T-cell (primary cell): Measurements from ENCODE around the gene UGT1A5. TPM values are rescaled to one million over a fixed set of nuclear protein-coding genes. Genes with fewer than 3 reads are reported as not detected.

Experiments
- ATAC-seq, 4 experiments: fragments of 200-7000 bp in 3 of 4; fragments of 150-1000 bp in 1 of 4; cut with Tn5 transposase; replicated peaks in 1 of 4; 1 replicate in 3 of 4; 2 replicates in 1 of 4; pipeline ENCODE4 v1.10.0; 2021; ENCODE audit warnings: moderate library complexity in 3 of 4, mild to moderate bottlenecking in 2 of 4, moderate number of reproducible peaks in 1 of 4
- CTCF ChIA-PET, 2 donors: fragments of 300-600 bp; sonication (Branson Sonifier 250); formaldehyde crosslinking; loops; one replicate each; lab custom pipeline; 2022; ENCODE audit warnings: antibody characterized with exemption in 2 of 2; lab: Charles Lee
- POLR2A ChIA-PET, 2 donors: fragments of 300-600 bp; sonication (Branson Sonifier 250); formaldehyde crosslinking; loops; one replicate each; lab custom pipeline; 2022; ENCODE audit warnings: antibody characterized with exemption in 2 of 2; lab: Charles Lee
- DNase-seq, 35 experiments: peaks; one replicate each; pipeline versions ENCODE4 v3.0.0 to v3.0.0-alpha.2; 2013 to 2023
- H3K27ac ChIP-seq: one replicate; pipeline ENCODE4 v1.5.1; 2013; ENCODE audit warnings: low read length
- H3K27me3 ChIP-seq, 2 experiments: replicated peaks in 1 of 2; 1 replicate in 1 of 2; 2 replicates in 1 of 2; pipeline versions ENCODE4 v1.6.1 to v1.7.0; 2013; ENCODE audit warnings: low read length in 1 of 2, mixed read lengths in 1 of 2; ENCODE audit not compliant: control insufficient read depth in 2 of 2, insufficient read depth in 2 of 2; ENCODE audit errors: extremely low read depth in 1 of 2
- H3K36me3 ChIP-seq, 2 donors: 1 replicate in 1 of 2; 2 replicates in 1 of 2; pipeline versions ENCODE4 v1.6.1 to v1.7.0; 2013; ENCODE audit warnings: low read length in 1 of 2; ENCODE audit not compliant: control insufficient read depth in 2 of 2, insufficient read depth in 1 of 2; ENCODE audit errors: extremely low read depth in 1 of 2
- H3K4me1 ChIP-seq, 2 experiments: 1 replicate in 1 of 2; 2 replicates in 1 of 2; pipeline versions ENCODE4 v1.6.1 to v1.7.0; 2013; ENCODE audit warnings: low read length in 2 of 2, mixed read lengths in 1 of 2; ENCODE audit not compliant: insufficient read depth in 2 of 2, control insufficient read depth in 1 of 2; ENCODE audit errors: extremely low read depth in 1 of 2
- H3K4me3 ChIP-seq, 2 donors: 1 replicate in 1 of 2; 2 replicates in 1 of 2; pipeline versions ENCODE4 v1.5.1 to v1.7.0; 2013; ENCODE audit warnings: mild to moderate bottlenecking in 2 of 2, low read length in 1 of 2, moderate library complexity in 1 of 2; ENCODE audit not compliant: control insufficient read depth in 1 of 2; ENCODE audit errors: extremely low read depth in 1 of 2
- H3K9me3 ChIP-seq: 2 replicates; pipeline ENCODE4 v1.7.0; 2013
- H3K27ac Mint-ChIP-seq, 2 donors: one replicate each; pipeline ENCODE4 v1.8.0; 2020 to 2021; ENCODE audit warnings: mild to moderate bottlenecking in 2 of 2, mixed read lengths in 2 of 2
- H3K27me3 Mint-ChIP-seq, 2 donors: one replicate each; pipeline ENCODE4 v1.8.0; 2021 to 2022; ENCODE audit warnings: mixed read lengths in 2 of 2
- H3K36me3 Mint-ChIP-seq: one replicate; pipeline ENCODE4 v1.8.0; 2021; ENCODE audit warnings: mixed read lengths
- H3K4me1 Mint-ChIP-seq, 3 donors: one replicate each; pipeline ENCODE4 v1.8.0; 2020 to 2022; ENCODE audit warnings: mixed read lengths in 3 of 3, mild to moderate bottlenecking in 1 of 3
- H3K4me3 Mint-ChIP-seq, 3 donors: one replicate each; pipeline ENCODE4 v1.8.0; 2020 to 2022; ENCODE audit warnings: mild to moderate bottlenecking in 3 of 3, mixed read lengths in 3 of 3, moderate library complexity in 3 of 3
- H3K9me3 Mint-ChIP-seq, 3 donors: one replicate each; pipeline ENCODE4 v1.8.0; 2020 to 2022; ENCODE audit warnings: mixed read lengths in 3 of 3
- WGBS: methylation state at CpG from one replicate; pipeline ENCODE4 v1.1.5; 2013; ENCODE audit warnings: missing lambda C conversion rate; ENCODE audit not compliant: insufficient coverage; 5-methylcytosine and 5-hydroxymethylcytosine counted together
- total RNA-seq, 35 experiments: library from RNA in 6 of 35; stranded (reverse) in 6 of 35; fragments of 120-200 nt in 1 of 35; gene quantifications; one replicate each; pipeline versions ENCODE4 v1.2.1 to v1.2.4 and lab custom pipeline; 2013 to 2026

Gene UGT1A5
- total RNA-seq, 5 donors from 2014 or later (not counting 1 experiment from before 2014, with no cell fraction given), result not detected

- Mint-ChIP-seq H3K27ac (no peak overlapping the region), H3K9me3 (no peaks in the 10 kb centered on the region)
- WGBS, result no CpG with 5 or more reads among the region's 1 CpG
These were observed 28.1 kb upstream of the UGT1A5 start for GRCh38 chr2:233684640-233685039.

GRCh38 chr2:233686928-233687327 is 25.8 kb upstream of the UGT1A5 start:
- H3K27ac Mint-ChIP-seq, result no peak overlapping the region
- ATAC-seq (no peak), DNase-seq (no peak)
- H3K4me3 ChIP-seq, result no peak overlapping the region
- no CpG with 5 or more reads among the region's 5 CpGs for WGBS
- H3K36me3 ChIP-seq, result no peaks in the 10 kb centered on the region
- POLR2A ChIA-PET, result no interaction called here
- H3K4me1 Mint-ChIP-seq, result no peaks in the 10 kb centered on the region
- H3K27me3 ChIP-seq, result peaks cover 0 to 5% of the 10 kb centered on the region in 2 experiments
- H3K9me3 ChIP-seq, result no peaks in the 10 kb centered on the region
- H3K27ac ChIP-seq, result no peak overlapping the region
- H3K9me3 Mint-ChIP-seq, result no peaks in the 10 kb centered on the region
- H3K4me1 ChIP-seq, result no peaks in the 10 kb centered on the region
- no peaks in the 10 kb centered on the region for H3K36me3 Mint-ChIP-seq
- CTCF ChIA-PET, result no interaction called here
- H3K27me3 Mint-ChIP-seq, result peaks cover 1 to 9% of the 10 kb centered on the region in 2 donors
- no peak overlapping the region for H3K4me3 Mint-ChIP-seq

More at GRCh38 chr2:233684640-233685039, 28.1 kb upstream of the UGT1A5 start:
- ChIA-PET CTCF (no interaction called here), POLR2A (no interaction called here)
- no peaks in the 10 kb centered on the region for H3K4me1 ChIP-seq
- Mint-ChIP-seq H3K4me1 (no peaks in the 10 kb centered on the region), H3K27me3 (peaks cover 3 to 13% of the 10 kb centered on the region in 2 donors), H3K4me3 (no peak overlapping the region), H3K36me3 (no peaks in the 10 kb centered on the region)
- DNase-seq (no peak), ATAC-seq (no peak)
- no peak overlapping the region for H3K27ac ChIP-seq
- peaks cover 0 to 2% of the 10 kb centered on the region in 2 experiments for H3K27me3 ChIP-seq
- H3K4me3 ChIP-seq, result no peak overlapping the region
- H3K36me3 ChIP-seq, result no peaks in the 10 kb centered on the region
- H3K9me3 ChIP-seq, result no peaks in the 10 kb centered on the region

GRCh38 chr2:233688341-233688740 is 24.4 kb upstream of the UGT1A5 start:
- ATAC-seq, result no peak

GRCh38 chr2:233689031-233689430 is 23.7 kb upstream of the UGT1A5 start:
- no peak overlapping the region for H3K4me3 Mint-ChIP-seq
- H3K9me3 Mint-ChIP-seq, result no peaks in the 10 kb centered on the region
- ATAC-seq (no peak), DNase-seq (no peak)
- no peak overlapping the region for H3K27ac ChIP-seq
- no peaks in the 10 kb centered on the region for H3K36me3 ChIP-seq
- POLR2A ChIA-PET, result no interaction called here
- CTCF ChIA-PET, result no interaction called here
- H3K4me3 ChIP-seq, result no peak overlapping the region
- peaks cover 2 to 9% of the 10 kb centered on the region in 2 donors for H3K27me3 Mint-ChIP-seq
- no peaks in the 10 kb centered on the region for H3K9me3 ChIP-seq
- H3K4me1 Mint-ChIP-seq, result no peaks in the 10 kb centered on the region
- H3K27me3 ChIP-seq, result peaks cover 0 to 5% of the 10 kb centered on the region in 2 experiments
- H3K36me3 Mint-ChIP-seq, result no peaks in the 10 kb centered on the region
- no peaks in the 10 kb centered on the region for H3K4me1 ChIP-seq
- no peak overlapping the region for H3K27ac Mint-ChIP-seq

More at GRCh38 chr2:233688341-233688740, 24.4 kb upstream of the UGT1A5 start:
- H3K9me3 ChIP-seq, result no peaks in the 10 kb centered on the region
- ChIA-PET POLR2A (no interaction called here), CTCF (no interaction called here)
- no CpG with 5 or more reads among the region's 5 CpGs for WGBS
- no peak overlapping the region for H3K4me3 ChIP-seq
- no peaks in the 10 kb centered on the region for H3K4me1 ChIP-seq
- no peak overlapping the region for H3K4me3 Mint-ChIP-seq
- no peaks in the 10 kb centered on the region for H3K36me3 Mint-ChIP-seq
- DNase-seq, result no peak
- H3K27me3 ChIP-seq, result peaks cover 0 to 5% of the 10 kb centered on the region in 2 experiments
- H3K27me3 Mint-ChIP-seq, result peaks cover 2 to 9% of the 10 kb centered on the region in 2 donors
- H3K27ac ChIP-seq, result no peak overlapping the region
- H3K27ac Mint-ChIP-seq, result no peak overlapping the region
- no peaks in the 10 kb centered on the region for H3K36me3 ChIP-seq
- H3K9me3 Mint-ChIP-seq, result no peaks in the 10 kb centered on the region
- no peaks in the 10 kb centered on the region for H3K4me1 Mint-ChIP-seq

- DNase-seq (no peak), ATAC-seq (no peak)
- Mint-ChIP-seq H3K9me3 (no peaks in the 10 kb centered on the region), H3K36me3 (no peaks in the 10 kb centered on the region), H3K4me1 (no peaks in the 10 kb centered on the region), H3K27me3 (peaks cover 2 to 9% of the 10 kb centered on the region in 2 donors), H3K27ac (no peak overlapping the region), H3K4me3 (no peak overlapping the region)
- ChIA-PET POLR2A (no interaction called here), CTCF (no interaction called here)
- H3K27me3 ChIP-seq, result peaks cover 0 to 5% of the 10 kb centered on the region in 2 experiments
- H3K36me3 ChIP-seq, result no peaks in the 10 kb centered on the region
- H3K4me3 ChIP-seq, result no peak overlapping the region
- no CpG with 5 or more reads among the region's 3 CpGs for WGBS
- no peak overlapping the region for H3K27ac ChIP-seq
- H3K9me3 ChIP-seq, result no peaks in the 10 kb centered on the region
- H3K4me1 ChIP-seq, result no peaks in the 10 kb centered on the region
These were observed 23.2 kb upstream of the UGT1A5 start for GRCh38 chr2:233689501-233689900.

GRCh38 chr2:233690444-233690843 is 22.3 kb upstream of the UGT1A5 start:
- Histone ChIP-seq H3K9me3 (no peaks in the 10 kb centered on the region), H3K4me1 (no peaks in the 10 kb centered on the region), H3K36me3 (no peaks in the 10 kb centered on the region), H3K27ac (no peak overlapping the region), H3K27me3 (peaks cover 0 to 5% of the 10 kb centered on the region in 2 experiments), H3K4me3 (no peak overlapping the region)
- Mint-ChIP-seq H3K36me3 (no peaks in the 10 kb centered on the region), H3K27ac (no peak overlapping the region), H3K27me3 (peaks cover 2 to 9% of the 10 kb centered on the region in 2 donors), H3K4me3 (no peak overlapping the region), H3K9me3 (no peaks in the 10 kb centered on the region), H3K4me1 (no peaks in the 10 kb centered on the region)
- ATAC-seq (no peak), DNase-seq (no peak)
- CTCF ChIA-PET, result no interaction called here
- POLR2A ChIA-PET, result no interaction called here
- 60% methylated on average over 1 of the region's 4 CpGs for WGBS
